NCI-H446 treated with DMSO at 0.1 percent for 48 hours (cell line): ENCODE measurements around the gene GJA4.
"Not testable (repeated sequence)": the region's sequence is repeated elsewhere in the genome, so short reads cannot be mapped to it uniquely, and the experiment has no call there.

Source experiments
- DNase-seq: peaks from one replicate; lab custom pipeline; 2025; lab: John Stamatoyannopoulos, UW

Gene GJA4

GRCh38 chr1:34770891-34771504 is 21.8 kb upstream of the GJA4 start:
- no peak for DNase-seq

GRCh38 chr1:34771573-34772371 is 21.0 kb upstream of the GJA4 start:
- no peak for DNase-seq

GRCh38 chr1:34773114-34773513 is 19.7 kb upstream of the GJA4 start:
- DNase-seq = not testable (repeated sequence)

GRCh38 chr1:34774957-34775356 is 17.8 kb upstream of the GJA4 start:
- DNase-seq = no peak

GRCh38 chr1:34776911-34777310 is 15.9 kb upstream of the GJA4 start:
- no peak for DNase-seq

GRCh38 chr1:34777519-34778321 is 15.1 kb upstream of the GJA4 start:
- no peak for DNase-seq

GRCh38 chr1:34778381-34778780 is 14.4 kb upstream of the GJA4 start:
- no peak for DNase-seq

- DNase-seq = no peak
Measured at GRCh38 chr1:34779005-34779404, 13.8 kb upstream of the GJA4 start.

- no peak for DNase-seq
Measured at GRCh38 chr1:34779526-34779925, 13.3 kb upstream of the GJA4 start.

- no peak for DNase-seq
Measured at GRCh38 chr1:34779962-34780361, 12.8 kb upstream of the GJA4 start.

GRCh38 chr1:34780528-34780927 is 12.3 kb upstream of the GJA4 start:
- DNase-seq = no peak

- no peak for DNase-seq
Measured at GRCh38 chr1:34781071-34781843, 11.5 kb upstream of the GJA4 start, which contains the start of gene GJB3. Gene GJB3, plus strand, starts transcription at chr1:34781214. Its CDS starts 3,549 bp downstream, at chr1:34784763.

- DNase-seq = no peak
Measured at GRCh38 chr1:34781844-34782391, 10.9 kb upstream of the GJA4 start.

GRCh38 chr1:34784751-34785221 is 8.0 kb upstream of the GJA4 start:
- DNase-seq = no peak

GRCh38 chr1:34785231-34785874 is 7.4 kb upstream of the GJA4 start:
- DNase-seq = no peak

- DNase-seq = no peak
Measured at GRCh38 chr1:34785875-34786470, 6.8 kb upstream of the GJA4 start.

- peak; percentile 6 for DNase-seq
Measured at GRCh38 chr1:34786521-34787325, 6.1 kb upstream of the GJA4 start.

- no peak for DNase-seq
Measured at GRCh38 chr1:34787461-34788420, 5.1 kb upstream of the GJA4 start.

GRCh38 chr1:34790985-34791384 is 1.8 kb upstream of the GJA4 start:
- DNase-seq = no peak
